Mesendoderm (in vitro differentiated cells): Measurements from ENCODE around the gene HDAC4.

Experiments used
- DNase-seq: peaks from one replicate; pipeline ENCODE4 v3.0.0; 2013
- H2AK5ac ChIP-seq: 2 replicates; pipeline ENCODE4 v1.6.1; 2013; ENCODE audit warnings: low read length, inconsistent platforms
- H2BK120ac ChIP-seq: 2 replicates; pipeline ENCODE4 v1.6.1; 2013; ENCODE audit warnings: low read depth, mild to moderate bottlenecking, low read length, moderate library complexity, mixed read lengths
- H2BK15ac ChIP-seq: replicated peaks from 2 replicates; pipeline ENCODE4 v1.6.1; 2013; ENCODE audit warnings: low read depth, mild to moderate bottlenecking, moderate library complexity
- H2BK5ac ChIP-seq: 2 replicates; pipeline ENCODE4 v1.6.1; 2013; ENCODE audit warnings: low read length, inconsistent platforms
- H3K18ac ChIP-seq: 2 replicates; pipeline ENCODE4 v1.6.1; 2013; ENCODE audit warnings: mild to moderate bottlenecking, low read length, mixed read lengths
- H3K23ac ChIP-seq: one replicate; pipeline ENCODE4 v1.6.1; 2013; ENCODE audit warnings: low read length
- H3K27ac ChIP-seq: 2 replicates; pipeline ENCODE4 v1.5.1; 2013; ENCODE audit warnings: low read depth, mild to moderate bottlenecking, inconsistent platforms, low read length, moderate library complexity
- H3K27me3 ChIP-seq: 2 replicates; pipeline ENCODE4 v1.6.1; 2013; ENCODE audit warnings: low read length, control low read depth, mild to moderate bottlenecking, inconsistent platforms; ENCODE audit not compliant: insufficient read depth, poor library complexity
- H3K36me3 ChIP-seq: 2 replicates; pipeline ENCODE4 v1.6.1; 2013; ENCODE audit warnings: low read length, inconsistent platforms; ENCODE audit not compliant: control insufficient read depth, insufficient read depth
- H3K4ac ChIP-seq: one replicate; pipeline ENCODE4 v1.6.1; 2013; ENCODE audit warnings: low read depth, mild to moderate bottlenecking, low read length, moderate library complexity
- H3K4me1 ChIP-seq: 2 replicates; pipeline ENCODE4 v1.6.1; 2013; ENCODE audit warnings: low read depth, low read length, inconsistent platforms; ENCODE audit not compliant: control insufficient read depth
- H3K4me2 ChIP-seq: 2 replicates; pipeline ENCODE4 v1.6.1; 2013; ENCODE audit warnings: low read length
- H3K4me3 ChIP-seq: 2 replicates; pipeline ENCODE4 v1.5.1; 2013; ENCODE audit warnings: mild to moderate bottlenecking, low read length
- H3K56ac ChIP-seq: one replicate; pipeline ENCODE4 v1.6.1; 2013; ENCODE audit warnings: low read length
- H3K79me1 ChIP-seq: 2 replicates; pipeline ENCODE4 v1.6.1; 2013; ENCODE audit warnings: low read length, inconsistent platforms
- H3K79me2 ChIP-seq: 2 replicates; pipeline ENCODE4 v1.6.1; 2013; ENCODE audit warnings: mild to moderate bottlenecking, low read length; ENCODE audit not compliant: control insufficient read depth, insufficient read depth
- H3K9ac ChIP-seq: 2 replicates; pipeline ENCODE4 v1.6.1; 2013; ENCODE audit warnings: low read length, inconsistent platforms
- H4K5ac ChIP-seq: one replicate; pipeline ENCODE4 v1.6.1; 2013; ENCODE audit warnings: low read length
- H4K8ac ChIP-seq: one replicate; pipeline ENCODE4 v1.6.1; 2013; ENCODE audit warnings: low read depth, mild to moderate bottlenecking, control low read depth, low read length, moderate library complexity
- WGBS: extraction: QIAGEN DNeasy Blood & Tissue Kit; methylation state at CpG from one replicate; pipeline ENCODE4 v1.1.7; 2013; ENCODE audit warnings: low lambda C conversion rate, missing lambda C conversion rate; ENCODE audit not compliant: insufficient coverage; ENCODE audit errors: extremely low coverage; 5-methylcytosine and 5-hydroxymethylcytosine counted together

The HDAC4 gene

DNA sequence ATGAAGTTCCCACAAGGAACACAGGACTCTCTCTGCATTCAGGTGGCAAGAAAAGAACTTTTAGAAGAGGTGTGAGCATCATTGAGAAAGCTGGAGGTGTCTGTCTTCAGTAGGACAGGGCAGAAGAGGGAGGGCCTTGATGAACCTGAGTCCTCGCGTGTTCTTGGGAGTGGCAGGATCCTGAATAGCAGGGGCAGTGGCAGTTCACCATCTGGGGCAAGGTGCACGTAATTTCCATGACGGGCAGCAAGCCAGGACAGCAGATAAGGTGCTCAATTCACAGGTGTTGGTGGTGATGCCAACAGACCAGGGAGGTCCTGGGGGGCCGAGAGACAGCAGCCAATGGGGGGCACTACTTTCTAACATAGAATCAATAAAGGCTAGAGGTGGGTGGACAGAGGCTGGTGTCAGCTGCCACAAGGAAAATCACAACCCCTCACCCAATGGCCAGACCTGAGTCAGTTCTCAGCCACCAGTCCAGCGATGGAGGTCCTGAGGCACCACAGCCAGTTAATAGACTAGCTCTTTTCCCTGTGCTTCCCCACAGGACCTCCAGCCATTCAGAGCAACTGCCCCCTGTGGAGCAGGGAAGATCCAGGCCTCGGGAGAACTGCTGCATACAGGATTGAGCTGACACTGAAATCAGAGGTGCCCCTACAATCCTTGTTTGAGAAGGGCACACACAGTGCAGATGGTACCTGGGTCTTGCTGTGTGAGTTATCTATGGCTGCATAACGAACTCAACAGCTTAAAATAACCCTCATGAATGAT is 10.9 kb upstream of the HDAC4 start:
- Histone ChIP-seq H3K36me3 (no peaks in the 10 kb centered on the region), H3K4me1 (no peaks in the 10 kb centered on the region), H3K4me2 (no peak overlapping the region), H3K9ac (no peak overlapping the region), H2BK5ac (no peak overlapping the region), H4K5ac (no peak overlapping the region), H3K79me1 (no peaks in the 10 kb centered on the region), H3K27ac (no peak overlapping the region), H2BK120ac (no peak overlapping the region), H3K23ac (no peak overlapping the region), H3K4me3 (no peak overlapping the region), H3K56ac (no peak overlapping the region), H3K79me2 (no peaks in the 10 kb centered on the region), H3K27me3 (no peaks in the 10 kb centered on the region), H3K18ac (no peak overlapping the region), H2BK15ac (no peak overlapping the region), H2AK5ac (no peak overlapping the region), H3K4ac (no peak overlapping the region), H4K8ac (no peak overlapping the region)
- WGBS: no CpG with 5 or more reads among the region's 8 CpGs
- no peak for DNase-seq

DNA sequence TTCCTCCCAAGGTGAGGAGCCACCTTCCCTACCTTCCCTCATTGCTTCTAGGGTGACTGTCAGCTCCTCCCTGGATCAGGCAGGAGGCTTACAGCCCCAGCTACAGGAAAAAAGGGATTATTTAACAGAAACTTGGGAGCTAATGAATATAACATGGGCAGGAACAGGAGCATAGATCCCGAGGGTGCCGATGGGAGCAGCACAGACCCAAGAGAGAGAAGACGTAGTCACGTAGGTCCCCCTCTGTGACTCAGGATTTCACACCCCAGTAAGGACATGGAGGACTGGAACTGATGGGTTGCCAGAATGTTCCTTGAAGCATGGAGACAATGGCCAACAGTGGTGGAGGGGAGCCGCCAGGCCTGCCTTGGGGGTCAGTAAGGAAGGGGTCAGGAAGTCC is 10.3 kb upstream of the HDAC4 start:
- H3K27ac ChIP-seq: no peak overlapping the region
- no peaks in the 10 kb centered on the region for H3K79me1 ChIP-seq
- H2BK5ac ChIP-seq: no peak overlapping the region
- no peaks in the 10 kb centered on the region for H3K4me1 ChIP-seq
- no peak overlapping the region for H2AK5ac ChIP-seq
- no peak overlapping the region for H3K9ac ChIP-seq
- no peak for DNase-seq
- no peak overlapping the region for H3K4ac ChIP-seq
- H3K4me3 ChIP-seq: no peak overlapping the region
- no peak overlapping the region for H3K18ac ChIP-seq
- H4K5ac ChIP-seq: no peak overlapping the region
- H3K4me2 ChIP-seq: no peak overlapping the region
- no peak overlapping the region for H3K56ac ChIP-seq
- no CpG with 5 or more reads among the region's 5 CpGs for WGBS
- H3K23ac ChIP-seq: no peak overlapping the region
- no peaks in the 10 kb centered on the region for H3K27me3 ChIP-seq
- no peak overlapping the region for H2BK120ac ChIP-seq
- no peaks in the 10 kb centered on the region for H3K79me2 ChIP-seq
- no peaks in the 10 kb centered on the region for H3K36me3 ChIP-seq
- no peak overlapping the region for H2BK15ac ChIP-seq
- H4K8ac ChIP-seq: no peak overlapping the region

DNA sequence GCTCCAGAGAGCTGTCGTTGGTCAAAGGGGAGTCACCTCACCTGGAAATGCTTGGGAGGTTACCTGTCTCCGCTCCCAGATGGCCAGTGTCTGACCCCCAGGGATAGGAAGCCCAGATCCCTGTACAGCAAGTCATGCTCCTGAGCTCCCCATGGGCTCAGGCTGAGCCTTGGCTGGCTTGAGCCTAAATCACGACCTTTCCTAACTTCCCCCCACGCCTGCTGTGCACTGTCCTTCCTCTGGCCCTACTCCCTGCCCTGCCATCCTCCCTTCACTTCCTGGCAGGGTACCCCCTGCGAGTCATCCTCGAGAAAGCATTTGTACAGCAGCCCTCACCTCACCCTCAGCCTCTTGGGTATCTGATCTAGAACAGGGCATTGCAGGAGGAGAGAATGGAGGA is 9.2 kb upstream of the HDAC4 start:
- Histone ChIP-seq H3K27ac (no peak overlapping the region), H3K27me3 (no peaks in the 10 kb centered on the region), H3K36me3 (no peaks in the 10 kb centered on the region), H3K18ac (no peak overlapping the region), H3K4me2 (no peak overlapping the region), H2BK5ac (no peak overlapping the region), H3K79me1 (no peaks in the 10 kb centered on the region), H3K4me1 (no peaks in the 10 kb centered on the region), H3K4ac (no peak overlapping the region), H3K9ac (no peak overlapping the region), H4K5ac (no peak overlapping the region), H2BK15ac (no peak overlapping the region), H3K23ac (no peak overlapping the region), H2AK5ac (no peak overlapping the region), H2BK120ac (no peak overlapping the region), H3K79me2 (no peaks in the 10 kb centered on the region), H3K4me3 (no peak overlapping the region), H3K56ac (no peak overlapping the region), H4K8ac (no peak overlapping the region)
- DNase-seq: no peak
- no CpG with 5 or more reads among the region's 6 CpGs for WGBS

DNA sequence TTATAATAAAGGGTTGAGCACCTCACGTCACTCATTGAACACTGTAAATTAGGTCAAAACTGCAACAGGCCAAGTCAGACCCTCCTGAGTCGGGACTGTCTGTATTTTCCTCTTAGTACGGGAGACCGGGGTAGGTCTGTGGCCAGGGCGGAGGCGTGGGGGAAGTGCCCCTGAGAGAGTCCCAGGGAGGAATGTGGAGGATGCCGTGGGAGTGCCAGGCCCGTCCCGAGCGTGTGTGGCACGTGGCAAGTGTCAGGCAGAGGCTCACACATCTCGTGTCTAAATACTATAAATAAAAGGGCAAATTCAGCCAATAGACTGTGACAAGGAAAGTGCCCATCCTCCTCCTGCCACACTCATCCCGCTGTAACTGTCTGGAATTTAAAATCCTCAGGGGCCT is 6.3 kb upstream of the HDAC4 start:
- H4K5ac ChIP-seq: no peak overlapping the region
- H3K23ac ChIP-seq: no peak overlapping the region
- H3K79me1 ChIP-seq: no peaks in the 10 kb centered on the region
- H2BK120ac ChIP-seq: no peak overlapping the region
- H3K4me2 ChIP-seq: no peak overlapping the region
- H3K27me3 ChIP-seq: no peaks in the 10 kb centered on the region
- H3K79me2 ChIP-seq: no peaks in the 10 kb centered on the region
- no peak overlapping the region for H2BK5ac ChIP-seq
- no peaks in the 10 kb centered on the region for H3K36me3 ChIP-seq
- DNase-seq: no peak
- H3K27ac ChIP-seq: no peak overlapping the region
- no peaks in the 10 kb centered on the region for H3K4me1 ChIP-seq
- H3K4me3 ChIP-seq: no peak overlapping the region
- no peak overlapping the region for H3K9ac ChIP-seq
- no peak overlapping the region for H2BK15ac ChIP-seq
- no peak overlapping the region for H3K4ac ChIP-seq
- H3K18ac ChIP-seq: no peak overlapping the region
- H2AK5ac ChIP-seq: no peak overlapping the region
- H3K56ac ChIP-seq: no peak overlapping the region
- no peak overlapping the region for H4K8ac ChIP-seq
- WGBS: no CpG with 5 or more reads among the region's 13 CpGs

DNA sequence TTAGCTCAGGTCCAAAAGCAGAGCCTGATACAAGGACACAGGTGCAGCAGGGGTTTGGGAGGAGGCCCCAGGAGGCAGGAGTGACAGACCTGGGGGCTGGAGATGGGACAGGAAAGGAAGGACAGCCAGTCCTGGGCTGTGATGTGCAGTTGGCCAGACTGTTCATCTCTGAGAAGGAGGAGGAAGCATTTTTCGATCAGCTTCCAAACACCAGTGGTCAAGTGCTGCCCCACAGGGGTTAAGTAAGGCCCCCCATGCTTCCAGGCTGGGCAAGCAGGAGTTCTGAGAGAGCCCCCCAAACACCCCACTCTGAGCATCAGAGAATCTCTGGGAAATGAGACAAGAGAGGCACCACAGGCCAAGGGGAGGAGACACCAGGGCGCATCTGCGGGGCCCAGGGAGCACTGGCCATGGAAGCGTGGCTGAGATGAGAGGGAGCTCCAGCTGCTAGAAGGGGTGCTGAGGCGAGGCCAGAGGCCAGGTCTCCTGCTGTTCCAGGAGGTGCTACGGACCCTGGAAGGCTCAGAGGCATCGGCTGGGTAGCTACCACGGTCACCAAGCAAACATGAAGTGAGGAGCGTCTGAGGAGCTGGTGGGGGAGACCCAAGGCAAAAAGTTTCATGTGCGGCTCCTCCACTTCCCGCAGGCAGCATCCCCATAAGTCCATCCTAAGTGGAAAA is 5.6 kb upstream of the HDAC4 start:
- WGBS: no CpG with 5 or more reads among the region's 11 CpGs
- H3K23ac ChIP-seq: no peak overlapping the region

More for the DNA sequence above, 5.6 kb upstream of the HDAC4 start:
- no peak for DNase-seq
- Histone ChIP-seq H3K4me3 (no peak overlapping the region), H3K56ac (no peak overlapping the region), H3K4me1 (no peaks in the 10 kb centered on the region), H3K27ac (no peak overlapping the region), H2BK15ac (no peak overlapping the region), H3K36me3 (no peaks in the 10 kb centered on the region), H4K5ac (no peak overlapping the region), H4K8ac (no peak overlapping the region), H3K18ac (no peak overlapping the region), H2BK120ac (no peak overlapping the region), H3K79me2 (no peaks in the 10 kb centered on the region), H2AK5ac (no peak overlapping the region), H3K79me1 (no peaks in the 10 kb centered on the region), H2BK5ac (no peak overlapping the region), H3K9ac (no peak overlapping the region), H3K4me2 (no peak overlapping the region), H3K27me3 (no peaks in the 10 kb centered on the region), H3K4ac (no peak overlapping the region)
